ENCODE results near the gene NPPB.

The NPPB gene

DNA sequence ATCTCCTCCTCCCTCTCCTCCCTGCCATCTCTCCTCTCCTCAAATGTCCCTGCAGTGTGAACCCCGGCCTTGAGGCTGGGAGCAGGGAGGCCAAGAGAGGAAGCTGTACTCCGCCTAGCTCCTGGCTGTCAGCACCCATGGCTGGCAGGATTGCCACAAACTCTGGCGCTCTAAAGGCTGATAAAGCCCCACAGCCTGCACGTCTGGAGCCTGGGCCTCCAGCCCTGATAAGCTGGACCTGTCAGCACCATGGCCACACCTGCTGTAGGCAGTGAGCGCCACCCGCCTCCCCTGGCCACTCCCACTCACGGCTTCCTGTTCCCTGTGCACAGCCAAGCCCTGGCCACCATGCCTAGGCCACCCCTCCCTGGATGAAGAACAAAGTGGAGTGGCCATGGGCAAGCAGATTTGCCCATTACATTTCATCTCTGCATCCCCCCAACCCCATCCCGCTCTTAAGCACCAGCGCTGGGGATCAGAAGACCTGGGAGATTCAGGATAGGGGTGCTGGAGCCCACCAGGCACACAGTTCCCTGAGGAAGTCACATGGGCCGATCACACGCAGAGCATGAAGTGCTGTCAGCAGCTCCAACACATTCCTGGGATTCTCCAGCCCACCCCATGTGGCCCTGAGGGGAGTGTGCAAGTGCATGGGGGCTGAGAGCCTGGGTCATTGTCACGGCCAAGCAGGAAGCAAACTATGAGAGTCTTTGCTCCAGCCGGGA, 24.2 kb upstream of the NPPB start:
- TF ChIP-seq, protein P1, sequence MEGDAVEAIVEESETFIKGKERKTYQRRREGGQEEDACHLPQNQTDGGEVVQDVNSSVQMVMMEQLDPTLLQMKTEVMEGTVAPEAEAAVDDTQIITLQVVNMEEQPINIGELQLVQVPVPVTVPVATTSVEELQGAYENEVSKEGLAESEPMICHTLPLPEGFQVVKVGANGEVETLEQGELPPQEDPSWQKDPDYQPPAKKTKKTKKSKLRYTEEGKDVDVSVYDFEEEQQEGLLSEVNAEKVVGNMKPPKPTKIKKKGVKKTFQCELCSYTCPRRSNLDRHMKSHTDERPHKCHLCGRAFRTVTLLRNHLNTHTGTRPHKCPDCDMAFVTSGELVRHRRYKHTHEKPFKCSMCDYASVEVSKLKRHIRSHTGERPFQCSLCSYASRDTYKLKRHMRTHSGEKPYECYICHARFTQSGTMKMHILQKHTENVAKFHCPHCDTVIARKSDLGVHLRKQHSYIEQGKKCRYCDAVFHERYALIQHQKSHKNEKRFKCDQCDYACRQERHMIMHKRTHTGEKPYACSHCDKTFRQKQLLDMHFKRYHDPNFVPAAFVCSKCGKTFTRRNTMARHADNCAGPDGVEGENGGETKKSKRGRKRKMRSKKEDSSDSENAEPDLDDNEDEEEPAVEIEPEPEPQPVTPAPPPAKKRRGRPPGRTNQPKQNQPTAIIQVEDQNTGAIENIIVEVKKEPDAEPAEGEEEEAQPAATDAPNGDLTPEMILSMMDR (IDR thresholded peaks at IDR 0.05) = no peak
- Histone ChIP-seq H3K4me3 (ENCODE audit: low read depth, low read length) (no peak overlapping the region), H3K9ac (no peak overlapping the region), H3K4me2 (ENCODE audit: low read length) (no peak overlapping the region), H3K79me2 (no peaks in the 10 kb centered on the region), H3K27me3 (ENCODE audit: control insufficient read depth, insufficient read depth, low read length) (no peaks in the 10 kb centered on the region), H3K9me3 (ENCODE audit: control insufficient read depth, low read length) (no peaks in the 10 kb centered on the region), H3K36me3 (ENCODE audit: control insufficient read depth, insufficient read depth, low read length) (no peaks in the 10 kb centered on the region), H2AFZ (peak overlapping the region; percentile 66), H3K4me1 (no peaks in the 10 kb centered on the region), H3K27ac (no peak overlapping the region)

DNA sequence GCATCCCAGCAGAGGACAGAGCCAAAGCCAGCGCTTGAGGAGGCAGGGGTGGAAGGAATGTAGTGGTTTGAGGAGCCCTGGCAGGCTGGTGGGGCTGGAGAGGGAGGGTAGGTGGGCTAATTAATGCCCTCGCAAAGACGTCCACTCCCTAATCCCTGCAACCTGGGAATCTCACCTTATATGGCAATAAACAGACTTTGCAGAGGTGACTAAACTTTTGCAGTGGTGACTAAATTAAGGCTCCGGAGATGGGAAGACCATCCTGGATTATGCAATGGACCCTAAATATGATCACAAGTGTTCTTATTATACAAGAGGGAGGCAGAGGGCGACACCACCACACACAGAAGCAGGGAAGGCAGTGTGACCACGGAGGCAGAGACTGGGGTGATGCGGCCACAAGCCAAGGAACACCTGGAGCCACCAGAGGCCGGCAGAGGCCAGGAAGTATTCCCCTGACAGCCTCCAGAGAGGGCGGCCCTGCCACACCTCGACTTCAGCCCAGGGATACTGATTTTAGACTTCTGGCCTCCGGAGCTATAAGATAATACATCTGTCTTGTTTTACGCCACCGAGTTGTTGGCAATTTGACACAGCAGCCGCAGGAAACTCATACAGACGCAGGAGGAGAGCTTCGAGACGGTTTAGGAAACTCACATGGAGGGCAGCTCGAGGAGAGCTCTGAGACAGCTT, 23.1 kb upstream of the NPPB start:
- Histone ChIP-seq H3K36me3 (ENCODE audit: control insufficient read depth, insufficient read depth, low read length) (no peaks in the 10 kb centered on the region), H3K27me3 (ENCODE audit: control insufficient read depth, insufficient read depth, low read length) (no peaks in the 10 kb centered on the region), H3K79me2 (no peaks in the 10 kb centered on the region), H3K9ac (no peak overlapping the region), H3K9me3 (ENCODE audit: control insufficient read depth, low read length) (no peaks in the 10 kb centered on the region), H3K4me3 (ENCODE audit: low read depth, low read length) (no peak overlapping the region), H3K27ac (peak overlapping the region; percentile 54), H3K4me1 (no peaks in the 10 kb centered on the region), H2AFZ (no peak overlapping the region), H3K4me2 (ENCODE audit: low read length) (no peak overlapping the region)
- TF ChIP-seq, protein P1 (IDR thresholded peaks at IDR 0.05) = no peak

DNA sequence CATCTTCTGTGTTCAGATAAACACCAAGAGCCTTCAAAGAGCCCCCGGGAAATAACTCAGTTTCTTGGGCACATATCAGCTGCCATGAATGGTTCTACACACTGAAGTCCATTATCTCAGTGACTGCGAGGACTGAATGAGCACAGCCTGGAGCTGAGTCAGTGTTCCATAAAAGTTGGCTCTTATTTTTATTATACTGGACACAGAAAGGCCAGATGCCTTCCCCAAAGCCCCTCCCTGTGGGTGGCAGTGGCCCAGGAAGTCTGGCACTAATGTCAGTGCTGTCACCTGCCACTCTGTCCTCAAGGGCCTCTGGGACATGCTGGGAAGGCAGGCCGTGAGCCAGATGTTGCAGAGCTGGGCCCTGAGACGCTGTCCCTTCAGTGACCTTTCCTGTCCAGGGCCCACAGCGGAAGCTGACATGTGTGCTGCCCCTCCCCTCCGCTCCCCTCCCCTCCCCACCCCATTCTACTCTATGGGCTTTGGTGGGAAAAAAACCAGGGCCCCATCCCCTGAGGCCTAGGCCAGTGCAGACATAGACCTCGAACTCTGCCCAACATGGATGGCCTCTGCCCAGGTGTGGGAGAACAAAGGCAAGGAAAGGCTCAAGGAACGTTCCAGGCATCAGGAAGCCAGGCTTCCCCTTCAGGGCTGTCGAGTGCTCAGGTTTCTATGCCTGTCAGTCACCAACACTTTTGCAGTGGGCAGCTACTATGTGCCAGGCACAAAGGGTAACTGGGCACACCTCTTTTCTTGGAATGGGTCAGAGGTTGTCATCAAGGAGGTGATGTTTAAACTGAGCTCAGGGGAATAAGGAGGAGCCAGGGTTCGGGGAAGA, 22.4 kb upstream of the NPPB start:
- H3K27me3 ChIP-seq (ENCODE audit: control insufficient read depth, insufficient read depth, low read length) = no peaks in the 10 kb centered on the region
- no peak overlapping the region for H3K4me2 ChIP-seq (ENCODE audit: low read length)
- no peaks in the 10 kb centered on the region for H3K9me3 ChIP-seq (ENCODE audit: control insufficient read depth, low read length)
- no peaks in the 10 kb centered on the region for H3K79me2 ChIP-seq
- no peak overlapping the region for H3K4me3 ChIP-seq (ENCODE audit: low read depth, low read length)
- TF ChIP-seq, protein P1 (IDR thresholded peaks at IDR 0.05) = no peak
- H2AFZ ChIP-seq = no peak overlapping the region
- peaks cover 2% of the 10 kb centered on the region for H3K4me1 ChIP-seq
- peak overlapping the region; percentile 54 for H3K27ac ChIP-seq
- H3K36me3 ChIP-seq (ENCODE audit: control insufficient read depth, insufficient read depth, low read length) = no peaks in the 10 kb centered on the region
- H3K9ac ChIP-seq = no peak overlapping the region

DNA sequence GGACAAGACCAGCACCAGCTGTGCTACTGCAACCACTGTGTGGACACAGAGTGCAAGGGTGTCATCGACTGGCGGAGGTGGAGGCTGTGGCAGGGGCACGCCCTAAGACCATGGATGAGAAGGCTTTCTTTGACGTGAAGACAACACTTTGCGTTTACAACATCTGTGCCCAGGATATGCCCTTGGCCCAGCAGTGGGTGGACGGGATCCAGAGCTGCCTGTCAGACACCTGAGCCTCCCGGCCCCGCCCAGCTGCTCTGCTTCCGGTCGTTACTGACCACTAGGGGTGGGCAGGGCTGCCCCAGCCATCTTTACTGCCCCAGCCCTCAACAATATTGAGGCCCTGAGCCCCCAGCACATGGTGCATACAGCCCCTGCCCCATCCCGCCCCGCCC, 21.4 kb upstream of the NPPB start:
- Histone ChIP-seq H3K4me3 (ENCODE audit: low read depth, low read length) (no peak overlapping the region), H3K27me3 (ENCODE audit: control insufficient read depth, insufficient read depth, low read length) (no peaks in the 10 kb centered on the region), H3K27ac (no peak overlapping the region), H3K36me3 (ENCODE audit: control insufficient read depth, insufficient read depth, low read length) (no peaks in the 10 kb centered on the region), H3K79me2 (no peaks in the 10 kb centered on the region), H3K4me1 (peaks cover 2% of the 10 kb centered on the region), H2AFZ (no peak overlapping the region), H3K9me3 (ENCODE audit: control insufficient read depth, low read length) (no peaks in the 10 kb centered on the region), H3K9ac (no peak overlapping the region), H3K4me2 (ENCODE audit: low read length) (no peak overlapping the region)
- TF ChIP-seq, protein P1 (IDR thresholded peaks at IDR 0.05) = no peak
